K562 (cell line): ENCODE results near the gene ACTL10. TPM values are rescaled to one million over a fixed set of nuclear protein-coding genes. Genes with fewer than 3 reads are reported as not detected.

Source experiments
- BRD4 ChIP-seq: fragments of 200-600 bp; sonication (generic); IDR thresholded peaks from 2 replicates; pipeline ENCODE4 v1.6.1; 2017; ENCODE audit warnings: inconsistent platforms
- CEBPB ChIP-seq: fragments of 450-650 bp; IDR thresholded peaks from 2 replicates; pipeline ENCODE4 v1.6.1; 2016; ENCODE audit warnings: missing genetic modification characterization, missing compliant biosample characterization
- HEY1 ChIP-seq: fragments of 250-450 bp; sonication (Bioruptor Pico); IDR thresholded peaks from 2 replicates; pipeline ENCODE4 v1.5.0; 2020; ENCODE audit warnings: mild to moderate bottlenecking, moderate library complexity, borderline replicate concordance
- NR4A1 ChIP-seq, 2 experiments: fragments of 250-450 bp in 1 of 2; fragments of 450-650 bp in 1 of 2; sonication (Bioruptor Pico) in 1 of 2; IDR thresholded peaks; 2 replicates each; pipeline versions ENCODE4 v1.4.0 to v1.6.1; 2016 to 2020; ENCODE audit warnings: mild to moderate bottlenecking in 2 of 2, missing compliant biosample characterization in 1 of 2, missing genetic modification characterization in 1 of 2, moderate library complexity in 1 of 2
- PCBP2 ChIP-seq: fragments of 200-400 bp; formaldehyde crosslinking; IDR thresholded peaks from 2 replicates; pipeline ENCODE4 v1.6.1; 2018; ENCODE audit warnings: low read length, low read depth, mild to moderate bottlenecking, moderate library complexity; ENCODE audit not compliant: poor library complexity, severe bottlenecking
- PPARD ChIP-seq: fragments of 250-450 bp; sonication (Bioruptor Pico); IDR thresholded peaks from 2 replicates; pipeline ENCODE4 v1.8.0; 2022; ENCODE audit warnings: inconsistent platforms, mild to moderate bottlenecking, moderate library complexity
- RBM17 ChIP-seq: fragments of 200-400 bp; formaldehyde crosslinking; IDR thresholded peaks from 2 replicates; pipeline ENCODE4 v1.6.1; 2017; ENCODE audit warnings: low read depth, mild to moderate bottlenecking, low read length, borderline replicate concordance
- SIRT6 ChIP-seq: IDR thresholded peaks from one replicate; pipeline ENCODE4 v1.6.1; 2012; ENCODE audit warnings: low read depth, mild to moderate bottlenecking, control low read depth, inconsistent platforms, low read length, moderate library complexity
- YY1 ChIP-seq, 3 experiments: IDR thresholded peaks; 2 replicates each; pipeline ENCODE4 v1.6.1; 2011; ENCODE audit warnings: low read length in 2 of 3, mild to moderate bottlenecking in 2 of 3, moderate library complexity in 2 of 3, borderline replicate concordance in 1 of 3, control low read depth in 1 of 3, low read depth in 1 of 3; ENCODE audit not compliant: insufficient read depth in 3 of 3, insufficient replicate concordance in 2 of 3, control insufficient read depth in 1 of 3, insufficient read length in 1 of 3; ENCODE audit errors: extremely low read depth in 1 of 3
- ZC3H4 ChIP-seq: sonication (generic); formaldehyde crosslinking; IDR thresholded peaks from 2 replicates; pipeline ENCODE4 v1.9.0; 2021; ENCODE audit warnings: missing genetic modification reagents, borderline replicate concordance
- ZKSCAN8 ChIP-seq: fragments of 200-800 bp; sonication (Bioruptor generic); IDR thresholded peaks from 2 replicates; pipeline ENCODE4 v1.6.1; 2016; ENCODE audit warnings: missing genetic modification characterization, missing compliant biosample characterization
- ZNF133 ChIP-seq: fragments of 250-450 bp; sonication (Bioruptor Pico); IDR thresholded peaks from 2 replicates; pipeline ENCODE4 v1.4.0; 2020; ENCODE audit warnings: mild to moderate bottlenecking
- ZNF431 ChIP-seq: sonication (generic); formaldehyde crosslinking; IDR thresholded peaks from 2 replicates; pipeline ENCODE4 v1.8.0; 2022; ENCODE audit warnings: mild to moderate bottlenecking, missing genetic modification reagents
- polyA plus RNA-seq, 8 experiments: library from polyadenylated mRNA; depleted of rRNA in 4 of 8; stranded (reverse) in 5 of 8; unstranded in 3 of 8; fragments of >200 nt; fragmentation: Nextera tagmentation in 2 of 8; fragmentation: Illumina TruSeq in 1 of 8; extraction: Ambion mirVana in 2 of 8; extraction: Trizol in 1 of 8; gene quantifications; 2 replicates each; pipeline versions ENCODE4 v1.2.1 to v1.2.3, GENCODE V29; 2011 to 2014; ENCODE audit warnings: inconsistent platforms in 1 of 8, missing spikeins in 1 of 8
- total RNA-seq, 7 experiments: library from RNA; depleted of rRNA in 6 of 7; stranded (reverse); fragments of >200 nt in 6 of 7; fragmentation: Illumina TruSeq in 2 of 7; extraction: Trizol in 2 of 7; gene quantifications; 2 replicates each; pipeline versions ENCODE4 v1.2.1 to v1.2.3, GENCODE V29; 2011 to 2021; ENCODE audit warnings: low replicate concordance in 1 of 7
- TF ChIP-seq, protein P1 (sequence below): sonication (generic); formaldehyde crosslinking; IDR thresholded peaks from 2 replicates; pipeline ENCODE4 v1.8.0; 2022; ENCODE audit warnings: missing genetic modification reagents, mild to moderate bottlenecking, borderline replicate concordance
- TF ChIP-seq, protein P2 (sequence below): fragments of 450-650 bp; IDR thresholded peaks from 2 replicates; pipeline ENCODE4 v1.7.0; 2016; ENCODE audit warnings: borderline replicate concordance
- TF ChIP-seq, protein P3 (sequence below): IDR thresholded peaks from 3 replicates; pipeline ENCODE4 v1.6.1; 2011; ENCODE audit warnings: borderline replicate concordance, mild to moderate bottlenecking, moderate library complexity; ENCODE audit not compliant: insufficient read length; ENCODE audit errors: extremely low read depth
- TF ChIP-seq, protein P4 (sequence below), 2 experiments: fragments of 450-650 bp; IDR thresholded peaks; 2 replicates each; pipeline ENCODE4 v1.6.1; 2016

ACTL10 gene
- total and polyA plus RNA-seq, 9 of the 15 experiments (the other 6 are each of a cell fraction or from before 2014, with no cell fraction given): 0.07 to 0.14 TPM; not detected in 7

DNA sequence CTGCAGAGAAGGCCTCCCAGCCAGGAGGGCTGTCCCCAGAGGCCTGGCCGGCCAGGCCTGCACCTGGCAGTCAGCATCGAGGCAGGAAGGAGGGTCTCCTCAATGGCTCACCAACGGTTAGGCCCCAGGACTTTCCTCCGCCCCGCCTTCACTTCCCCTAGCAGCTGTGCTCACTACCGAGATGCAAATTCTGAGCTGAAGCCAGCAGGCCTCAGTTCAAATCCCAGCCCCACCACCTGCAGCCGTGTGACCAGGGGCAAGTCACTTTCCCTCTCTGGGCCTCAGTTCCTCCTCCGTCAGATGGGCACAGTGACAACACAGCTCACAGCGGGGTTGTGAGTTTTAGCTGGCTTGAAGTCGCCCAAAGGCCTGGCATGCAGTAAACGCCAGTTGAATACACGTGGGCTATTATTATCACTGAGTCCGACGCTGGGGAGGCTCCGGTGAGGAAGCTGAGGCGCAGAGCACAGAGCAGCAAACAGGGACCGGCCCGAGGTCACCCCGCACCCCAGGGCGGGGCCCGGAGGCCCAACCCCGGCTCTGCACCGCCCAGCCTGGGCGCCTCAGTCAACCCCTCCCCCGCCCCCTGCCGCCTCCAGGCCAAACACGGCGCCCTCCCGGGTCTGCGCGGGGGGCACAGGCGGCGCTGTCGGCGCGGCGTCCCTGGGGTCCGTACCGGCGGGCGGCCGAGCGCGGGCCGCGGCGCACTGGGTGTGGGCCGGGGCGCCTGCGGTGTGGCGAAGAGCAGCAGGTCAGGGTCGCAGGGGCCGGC is 18.8 kb downstream of the ACTL10 start (continued):
- TF ChIP-seq PCBP2 (no peak), ZNF133 (CRISPR knock-in tag) (no peak), PPARD (CRISPR knock-in tag) (no peak), RBM17 (no peak), ZC3H4 (CRISPR knock-in tag) (no peak), ZNF431 (CRISPR knock-in tag) (no peak), SIRT6 (no peak), CEBPB (tag) (no peak), ZKSCAN8 (CRISPR knock-in tag) (no peak), NR4A1 (CRISPR knock-in tag; IDR thresholded peaks at IDR 0.05) (no peak), NR4A1 (tag; IDR thresholded peaks at IDR 0.05) (no peak), YY1 (IDR thresholded peaks at IDR 0.05; ENCODE audit: borderline replicate concordance in 1 of 3, control insufficient read depth in 1 of 3, extremely low read depth in 1 of 3, insufficient read depth in 3 of 3, insufficient read length in 1 of 3, insufficient replicate concordance in 2 of 3, low read depth in 1 of 3, low read length in 2 of 3) (no peak), BRD4 (no peak), HEY1 (no peak)
- TF ChIP-seq, protein P1, sequence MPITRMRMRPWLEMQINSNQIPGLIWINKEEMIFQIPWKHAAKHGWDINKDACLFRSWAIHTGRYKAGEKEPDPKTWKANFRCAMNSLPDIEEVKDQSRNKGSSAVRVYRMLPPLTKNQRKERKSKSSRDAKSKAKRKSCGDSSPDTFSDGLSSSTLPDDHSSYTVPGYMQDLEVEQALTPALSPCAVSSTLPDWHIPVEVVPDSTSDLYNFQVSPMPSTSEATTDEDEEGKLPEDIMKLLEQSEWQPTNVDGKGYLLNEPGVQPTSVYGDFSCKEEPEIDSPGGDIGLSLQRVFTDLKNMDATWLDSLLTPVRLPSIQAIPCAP: no peak
- TF ChIP-seq, protein P2, sequence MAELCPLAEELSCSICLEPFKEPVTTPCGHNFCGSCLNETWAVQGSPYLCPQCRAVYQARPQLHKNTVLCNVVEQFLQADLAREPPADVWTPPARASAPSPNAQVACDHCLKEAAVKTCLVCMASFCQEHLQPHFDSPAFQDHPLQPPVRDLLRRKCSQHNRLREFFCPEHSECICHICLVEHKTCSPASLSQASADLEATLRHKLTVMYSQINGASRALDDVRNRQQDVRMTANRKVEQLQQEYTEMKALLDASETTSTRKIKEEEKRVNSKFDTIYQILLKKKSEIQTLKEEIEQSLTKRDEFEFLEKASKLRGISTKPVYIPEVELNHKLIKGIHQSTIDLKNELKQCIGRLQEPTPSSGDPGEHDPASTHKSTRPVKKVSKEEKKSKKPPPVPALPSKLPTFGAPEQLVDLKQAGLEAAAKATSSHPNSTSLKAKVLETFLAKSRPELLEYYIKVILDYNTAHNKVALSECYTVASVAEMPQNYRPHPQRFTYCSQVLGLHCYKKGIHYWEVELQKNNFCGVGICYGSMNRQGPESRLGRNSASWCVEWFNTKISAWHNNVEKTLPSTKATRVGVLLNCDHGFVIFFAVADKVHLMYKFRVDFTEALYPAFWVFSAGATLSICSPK: no peak
- TF ChIP-seq, protein P3, sequence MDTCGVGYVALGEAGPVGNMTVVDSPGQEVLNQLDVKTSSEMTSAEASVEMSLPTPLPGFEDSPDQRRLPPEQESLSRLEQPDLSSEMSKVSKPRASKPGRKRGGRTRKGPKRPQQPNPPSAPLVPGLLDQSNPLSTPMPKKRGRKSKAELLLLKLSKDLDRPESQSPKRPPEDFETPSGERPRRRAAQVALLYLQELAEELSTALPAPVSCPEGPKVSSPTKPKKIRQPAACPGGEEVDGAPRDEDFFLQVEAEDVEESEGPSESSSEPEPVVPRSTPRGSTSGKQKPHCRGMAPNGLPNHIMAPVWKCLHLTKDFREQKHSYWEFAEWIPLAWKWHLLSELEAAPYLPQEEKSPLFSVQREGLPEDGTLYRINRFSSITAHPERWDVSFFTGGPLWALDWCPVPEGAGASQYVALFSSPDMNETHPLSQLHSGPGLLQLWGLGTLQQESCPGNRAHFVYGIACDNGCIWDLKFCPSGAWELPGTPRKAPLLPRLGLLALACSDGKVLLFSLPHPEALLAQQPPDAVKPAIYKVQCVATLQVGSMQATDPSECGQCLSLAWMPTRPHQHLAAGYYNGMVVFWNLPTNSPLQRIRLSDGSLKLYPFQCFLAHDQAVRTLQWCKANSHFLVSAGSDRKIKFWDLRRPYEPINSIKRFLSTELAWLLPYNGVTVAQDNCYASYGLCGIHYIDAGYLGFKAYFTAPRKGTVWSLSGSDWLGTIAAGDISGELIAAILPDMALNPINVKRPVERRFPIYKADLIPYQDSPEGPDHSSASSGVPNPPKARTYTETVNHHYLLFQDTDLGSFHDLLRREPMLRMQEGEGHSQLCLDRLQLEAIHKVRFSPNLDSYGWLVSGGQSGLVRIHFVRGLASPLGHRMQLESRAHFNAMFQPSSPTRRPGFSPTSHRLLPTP: no peak
- TF ChIP-seq, protein P4, sequence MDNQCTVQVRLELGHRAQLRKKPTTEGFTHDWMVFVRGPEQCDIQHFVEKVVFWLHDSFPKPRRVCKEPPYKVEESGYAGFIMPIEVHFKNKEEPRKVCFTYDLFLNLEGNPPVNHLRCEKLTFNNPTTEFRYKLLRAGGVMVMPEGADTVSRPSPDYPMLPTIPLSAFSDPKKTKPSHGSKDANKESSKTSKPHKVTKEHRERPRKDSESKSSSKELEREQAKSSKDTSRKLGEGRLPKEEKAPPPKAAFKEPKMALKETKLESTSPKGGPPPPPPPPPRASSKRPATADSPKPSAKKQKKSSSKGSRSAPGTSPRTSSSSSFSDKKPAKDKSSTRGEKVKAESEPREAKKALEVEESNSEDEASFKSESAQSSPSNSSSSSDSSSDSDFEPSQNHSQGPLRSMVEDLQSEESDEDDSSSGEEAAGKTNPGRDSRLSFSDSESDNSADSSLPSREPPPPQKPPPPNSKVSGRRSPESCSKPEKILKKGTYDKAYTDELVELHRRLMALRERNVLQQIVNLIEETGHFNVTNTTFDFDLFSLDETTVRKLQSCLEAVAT (IDR thresholded peaks at IDR 0.05): no peak
